ENCODE measurements around the gene DCUN1D3.
"Not testable (repeated sequence)": the region's sequence is repeated elsewhere in the genome, so short reads cannot be mapped to it uniquely, and the experiment has no call there.

DCUN1D3 gene

GRCh38 chr16:20887207-20887606 lies 13.0 kb downstream of the DCUN1D3 start:
- DNase-seq (ENCODE audit: low read depth in 2 of 2) = no peak

GRCh38 chr16:20886320-20886719 lies 13.8 kb downstream of the DCUN1D3 start:
- no peak for DNase-seq (ENCODE audit: low read depth in 2 of 2)

GRCh38 chr16:20884240-20884556 lies 16.0 kb downstream of the DCUN1D3 start:
- DNase-seq (ENCODE audit: low read depth in 2 of 2) = no peak

- no peak for DNase-seq (ENCODE audit: low read depth in 2 of 2)
Measured at GRCh38 chr16:20883554-20884239, 16.5 kb downstream of the DCUN1D3 start.

- DNase-seq (ENCODE audit: low read depth in 2 of 2) = no peak
Measured at GRCh38 chr16:20881503-20881878, 18.7 kb downstream of the DCUN1D3 start.

- no peak for DNase-seq (ENCODE audit: low read depth in 2 of 2)
Measured at GRCh38 chr16:20880867-20881502, 19.2 kb downstream of the DCUN1D3 start.

- no peak for DNase-seq (ENCODE audit: low read depth in 2 of 2)
Measured at GRCh38 chr16:20879175-20880040, 20.8 kb downstream of the DCUN1D3 start.

DNA sequence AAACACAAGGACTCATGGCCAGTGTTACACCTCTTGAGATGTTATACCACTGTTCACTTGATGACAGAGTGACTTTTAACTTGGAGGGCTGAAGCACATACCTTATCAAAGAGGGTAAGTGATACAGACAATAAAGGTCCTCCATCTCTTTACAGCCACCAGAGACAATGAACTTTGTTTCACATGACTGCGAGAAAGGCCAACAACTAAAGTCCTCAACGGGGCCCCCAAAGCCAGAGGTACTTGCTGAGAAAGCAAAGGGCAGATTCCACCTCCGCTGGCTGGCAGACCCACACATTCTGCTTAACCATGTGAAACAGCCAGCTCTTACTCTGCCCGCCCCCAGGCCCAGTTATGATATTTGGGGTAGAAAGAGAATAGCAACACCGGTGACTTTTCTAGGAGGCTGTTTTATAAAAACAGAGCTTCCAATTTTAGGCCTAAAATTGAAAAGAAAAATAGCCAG lies 21.4 kb downstream of the DCUN1D3 start:
- no peak for DNase-seq (ENCODE audit: low read depth in 2 of 2)

GRCh38 chr16:20875355-20875650 lies 24.9 kb downstream of the DCUN1D3 start:
- no peak for DNase-seq (ENCODE audit: low read depth in 2 of 2)

DNA sequence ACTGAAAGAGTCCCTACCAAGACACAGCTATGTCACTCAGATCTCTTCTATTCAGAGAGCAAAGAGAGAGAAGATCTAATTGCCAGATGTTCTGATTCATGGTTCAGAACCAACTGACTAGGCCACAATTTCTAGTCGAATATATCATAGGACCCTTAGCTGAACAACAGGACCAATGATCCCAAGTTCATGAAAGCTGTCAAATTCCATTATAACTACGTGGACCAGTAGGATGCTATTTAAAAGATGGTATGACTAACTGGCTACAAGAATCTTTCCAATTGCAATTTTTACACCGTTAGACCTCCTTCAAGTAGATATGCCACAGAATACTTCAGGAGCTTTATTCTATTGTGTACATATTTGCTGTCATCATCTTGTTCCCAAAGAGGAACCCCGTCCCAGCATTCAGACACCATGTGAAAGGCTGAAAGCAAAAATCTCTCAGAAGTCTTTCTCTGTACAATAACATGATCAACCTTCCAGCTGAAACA lies 26.0 kb downstream of the DCUN1D3 start:
- no peak for DNase-seq (ENCODE audit: low read depth in 2 of 2)

DNA sequence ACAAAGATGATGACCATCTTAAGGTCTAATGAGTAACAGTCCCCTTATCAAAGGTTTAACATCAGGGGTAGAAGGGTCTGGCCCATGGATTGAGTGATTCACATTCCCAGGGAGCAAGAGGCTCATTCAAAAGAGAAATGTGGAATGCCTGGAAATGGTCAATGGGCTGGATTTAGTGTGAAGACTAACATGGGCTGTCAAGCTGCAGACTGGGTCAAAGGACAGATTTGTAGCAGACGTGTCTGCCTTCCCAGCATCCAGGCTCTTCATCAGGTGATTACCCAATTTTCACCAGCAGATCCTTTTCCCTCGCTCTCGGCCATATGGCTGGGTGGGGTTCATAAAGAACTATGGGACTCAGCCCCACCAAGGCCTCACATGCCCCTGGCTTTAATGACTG lies 26.8 kb downstream of the DCUN1D3 start:
- DNase-seq (ENCODE audit: low read depth in 2 of 2) = no peak

- no peak for DNase-seq (ENCODE audit: low read depth in 2 of 2)
Measured at GRCh38 chr16:20871941-20872815, 28.0 kb downstream of the DCUN1D3 start.

DNA sequence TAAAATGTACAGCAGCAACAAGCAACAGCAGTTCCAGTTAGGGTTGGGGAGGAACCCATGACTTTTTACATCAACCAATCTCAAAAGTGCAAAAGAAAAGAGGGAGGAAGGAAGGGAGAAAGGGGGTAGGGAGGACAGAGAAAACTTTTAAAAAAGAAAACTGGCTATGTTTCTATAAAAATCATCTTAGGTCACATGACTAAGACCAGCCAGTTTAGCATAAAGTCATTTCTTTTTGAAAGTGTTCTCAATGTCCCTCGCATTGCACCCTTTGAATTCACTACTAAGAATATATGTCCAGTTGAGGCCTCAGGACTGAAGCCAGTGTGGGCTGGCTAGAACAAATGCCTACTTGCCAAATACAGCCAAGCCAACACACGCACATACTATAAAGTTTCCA lies 28.9 kb downstream of the DCUN1D3 start:
- DNase-seq (ENCODE audit: low read depth in 2 of 2) = no peak

- no peak for DNase-seq (ENCODE audit: low read depth in 2 of 2)
Measured at GRCh38 chr16:20870122-20870820, 29.9 kb downstream of the DCUN1D3 start.

DNA sequence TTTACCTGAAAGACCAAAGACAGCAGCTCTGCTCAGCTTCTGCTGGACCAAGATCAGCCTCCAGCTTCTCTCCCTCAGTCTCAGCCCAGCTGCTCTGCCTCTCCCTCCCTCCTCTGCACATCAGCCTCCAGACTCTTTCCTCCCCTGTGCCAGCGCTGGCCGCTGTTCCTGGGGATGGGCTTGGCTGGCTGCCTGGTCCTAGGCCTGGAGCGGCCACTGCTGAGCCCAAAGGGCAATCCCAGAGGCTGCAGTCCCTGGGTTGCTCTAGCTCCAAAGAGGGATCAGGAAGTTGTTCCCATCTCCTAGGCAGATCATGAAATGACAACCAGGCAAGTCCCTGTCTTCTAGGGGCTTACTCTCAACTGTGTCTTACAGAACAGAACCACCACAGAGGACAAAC lies 31.3 kb downstream of the DCUN1D3 start:
- no peak for DNase-seq (ENCODE audit: low read depth in 2 of 2)

- no peak for DNase-seq (ENCODE audit: low read depth in 2 of 2)
Measured at GRCh38 chr16:20867585-20867984, 32.6 kb downstream of the DCUN1D3 start.

GRCh38 chr16:20866801-20867200 lies 33.4 kb downstream of the DCUN1D3 start:
- no peak for DNase-seq (ENCODE audit: low read depth in 2 of 2)

DNA sequence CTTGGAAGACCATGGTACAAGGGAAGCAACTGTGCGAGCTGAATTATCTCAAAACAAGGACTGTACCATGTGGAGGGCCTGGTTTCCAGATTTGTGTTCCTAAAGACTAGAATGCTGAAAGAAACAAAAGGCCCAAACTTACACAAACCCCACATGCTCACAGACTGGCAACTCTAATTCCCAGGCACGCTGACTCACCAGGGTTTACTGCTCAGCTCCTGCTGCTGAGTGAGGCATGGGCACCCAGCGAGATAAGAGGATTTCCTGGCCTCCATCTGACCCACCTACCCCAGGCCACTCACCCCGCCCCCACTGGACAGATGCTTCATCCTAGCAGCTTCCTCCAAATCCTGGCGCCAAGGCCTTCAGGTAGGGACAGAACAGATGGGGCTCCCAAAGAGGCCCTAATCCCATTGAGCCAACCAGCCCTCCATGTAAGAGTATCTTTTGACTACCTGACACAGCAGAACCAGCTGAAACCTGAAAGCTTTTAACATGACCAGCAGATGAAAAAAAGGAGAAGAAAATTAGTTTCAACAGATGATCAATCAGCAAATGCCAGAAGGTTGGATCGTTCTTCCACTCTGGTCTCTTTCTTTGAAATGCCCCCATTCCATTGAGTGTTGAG lies 33.9 kb downstream of the DCUN1D3 start:
- no peak for DNase-seq (ENCODE audit: low read depth in 2 of 2)

GRCh38 chr16:20865420-20866131 lies 34.6 kb downstream of the DCUN1D3 start:
- DNase-seq (ENCODE audit: low read depth in 2 of 2) = no peak

DNA sequence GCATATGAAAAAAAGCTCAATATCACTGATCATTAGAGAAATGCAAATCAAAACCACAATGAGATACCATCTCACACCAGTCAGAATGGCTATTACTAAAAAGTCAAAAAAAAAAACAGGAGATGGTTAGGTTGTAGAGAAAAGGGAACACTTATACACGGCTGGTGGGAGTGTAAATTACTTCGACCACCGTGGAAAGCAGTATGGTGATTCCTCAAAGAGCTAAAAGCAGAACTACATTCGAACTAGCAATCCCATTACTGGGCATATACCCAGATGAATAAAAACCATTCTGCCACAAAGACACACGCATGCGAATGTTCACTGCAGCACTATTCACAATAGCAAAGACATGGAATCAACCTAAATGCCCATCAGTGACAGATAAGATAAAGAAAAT lies 35.8 kb downstream of the DCUN1D3 start:
- DNase-seq (ENCODE audit: low read depth in 2 of 2) = not testable (repeated sequence)

Measured in stimulated activated CD8-positive, alpha-beta memory T cell treated with anti-CD3 and anti-CD28 coated beads, Interleukin-2, amount 100 ng/mL, for 1 hour (primary cell).